NCI-H526 (cell line): ENCODE data around the gene ITGA5.

Experiments
- DNase-seq, 2 experiments: peaks; one replicate each; lab custom pipeline; 2025; lab: John Stamatoyannopoulos, UW

ITGA5 gene

GRCh38 chr12:54411391-54412241 lies 7.5 kb downstream of the ITGA5 start:
- DNase-seq = no peak

GRCh38 chr12:54409267-54409666 lies 9.8 kb downstream of the ITGA5 start:
- DNase-seq = no peak

- no peak for DNase-seq
Observed at GRCh38 chr12:54407183-54407905, 11.7 kb downstream of the ITGA5 start.

GRCh38 chr12:54405573-54405972 lies 13.5 kb downstream of the ITGA5 start:
- DNase-seq = no peak

GRCh38 chr12:54405106-54405505 lies 14.0 kb downstream of the ITGA5 start:
- DNase-seq = no peak

- peak; percentile 17 to 66 for DNase-seq
Observed at GRCh38 chr12:54404061-54405004, 14.7 kb downstream of the ITGA5 start.

GRCh38 chr12:54401119-54401518 lies 17.9 kb downstream of the ITGA5 start:
- no peak for DNase-seq

- DNase-seq = peak; percentile 49 to 86
Observed at GRCh38 chr12:54398995-54399793, 19.9 kb downstream of the ITGA5 start.

- DNase-seq = no peak
Observed at GRCh38 chr12:54398218-54398617, 20.8 kb downstream of the ITGA5 start.

- no peak for DNase-seq
Observed at GRCh38 chr12:54397157-54397556, 21.9 kb downstream of the ITGA5 start.

- no peak for DNase-seq
Observed at GRCh38 chr12:54395545-54395944, 23.5 kb downstream of the ITGA5 start.

GRCh38 chr12:54394986-54395385 lies 24.1 kb downstream of the ITGA5 start:
- no peak for DNase-seq

GRCh38 chr12:54394281-54394719 lies 24.8 kb downstream of the ITGA5 start:
- peak in 1 of 2 experiments; percentile 78 for DNase-seq

GRCh38 chr12:54393743-54394142 lies 25.3 kb downstream of the ITGA5 start:
- no peak for DNase-seq

- DNase-seq = no peak
Observed at GRCh38 chr12:54393207-54393609, 25.9 kb downstream of the ITGA5 start.

GRCh38 chr12:54392485-54393206 lies 26.4 kb downstream of the ITGA5 start:
- DNase-seq = no peak

GRCh38 chr12:54390668-54391551 lies 28.2 kb downstream of the ITGA5 start:
- DNase-seq = peak; percentile 17 to 87

- peak in 1 of 2 experiments; percentile 51 for DNase-seq
Observed at GRCh38 chr12:54390176-54390667, 28.8 kb downstream of the ITGA5 start.

GRCh38 chr12:54389607-54390175 lies 29.4 kb downstream of the ITGA5 start:
- DNase-seq = no peak
